Measurements from ENCODE around the gene FER. TPM values are rescaled to one million over a fixed set of nuclear protein-coding genes. Genes with fewer than 3 reads are reported as not detected.
"Not testable (repeated sequence)": the region's sequence is repeated elsewhere in the genome, so short reads cannot be mapped to it uniquely, and the experiment has no call there.

Gene FER
- total RNA-seq, 1 donor from 2014 or later = 27.2 TPM

DNA sequence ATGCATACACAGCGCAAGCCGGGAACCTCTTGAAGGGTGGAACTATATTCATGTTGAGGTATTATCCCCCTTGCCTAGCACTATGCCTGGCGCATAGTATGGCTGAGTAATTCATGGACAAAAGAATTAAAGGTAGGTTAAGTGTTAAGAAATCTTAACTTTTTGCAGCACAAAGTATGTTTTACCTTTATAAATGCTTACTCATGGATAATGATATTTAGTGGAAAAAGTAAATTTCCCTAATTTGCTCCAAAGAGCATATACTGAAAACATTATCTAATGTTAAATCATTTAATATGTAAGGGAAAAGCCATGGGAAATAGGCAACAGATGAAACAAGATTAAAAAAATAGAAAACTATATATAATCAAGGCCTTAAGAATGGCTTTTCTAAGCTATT lies 365.9 kb downstream of the FER start:
- DNase-seq (ENCODE audit: low spot score) = no peak

DNA sequence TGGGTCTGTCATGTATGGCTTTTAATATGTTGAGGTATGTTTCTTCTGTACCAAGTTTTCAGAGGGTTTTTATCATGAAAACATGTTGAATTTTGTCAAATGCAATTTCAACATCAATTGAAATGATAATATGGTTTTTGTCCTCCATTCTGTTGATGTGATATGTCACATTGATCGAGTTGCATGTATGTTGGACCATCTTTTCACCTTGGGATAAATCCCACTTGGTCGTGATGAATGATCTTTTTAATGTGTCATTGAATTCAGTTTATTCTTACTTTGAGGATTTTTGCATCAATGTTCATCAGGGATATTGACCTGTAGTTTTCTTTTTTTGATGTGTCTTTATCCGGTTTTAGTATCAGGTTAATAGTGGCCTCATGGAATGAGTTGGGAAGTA lies 373.5 kb downstream of the FER start:
- no peak for DNase-seq (ENCODE audit: low spot score)

DNA sequence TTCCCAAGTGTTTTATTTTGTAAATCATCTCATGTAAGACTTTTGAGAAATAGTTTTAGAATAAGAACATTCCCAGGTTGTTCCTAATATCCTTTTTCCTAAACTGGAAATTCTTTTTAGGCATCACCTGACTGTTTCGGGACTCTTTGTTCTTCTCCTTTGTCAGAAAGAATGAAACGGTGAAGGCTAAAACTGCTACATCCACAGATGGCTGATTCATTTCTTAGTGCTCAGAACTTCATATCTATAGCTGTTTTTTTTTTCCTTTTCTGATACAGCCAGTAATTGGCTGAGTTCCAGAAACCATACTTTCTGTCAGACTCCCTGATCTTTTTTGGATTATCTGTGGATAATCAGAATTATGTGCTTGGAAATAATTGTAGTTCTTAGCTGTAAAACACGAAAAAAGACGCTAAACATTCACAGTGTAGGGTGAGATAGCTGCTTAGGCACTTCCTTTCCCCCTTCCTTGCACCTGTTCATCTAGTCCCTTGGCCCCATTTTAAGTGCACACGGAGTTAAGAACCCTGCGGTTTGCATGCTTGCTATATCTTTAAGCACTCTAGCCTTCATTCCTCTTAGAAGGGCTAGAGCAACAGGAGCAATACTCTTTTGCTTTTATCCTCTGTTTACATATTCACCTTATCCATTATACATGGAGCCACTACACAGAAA lies 378.2 kb downstream of the FER start:
- no peak for DNase-seq (ENCODE audit: low spot score)

DNA sequence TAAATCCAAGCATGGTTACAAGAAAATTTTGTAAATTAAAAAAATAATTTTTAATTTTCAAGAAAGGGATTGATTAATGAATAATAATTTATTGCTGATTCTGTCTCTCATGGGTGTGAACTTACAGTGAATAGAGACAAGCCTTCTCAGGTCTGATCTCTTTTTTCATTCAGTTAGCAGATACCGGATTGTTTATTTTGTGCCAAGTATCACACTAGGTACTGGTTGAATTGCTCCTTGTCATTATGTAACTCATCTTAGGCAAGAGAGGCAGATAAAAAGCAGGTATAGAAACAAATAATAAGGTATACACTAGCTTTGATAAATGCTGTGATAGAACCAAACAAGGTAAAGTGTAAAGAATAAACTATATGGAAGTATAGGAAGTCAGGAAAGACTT lies 378.8 kb downstream of the FER start:
- no peak for DNase-seq (ENCODE audit: low spot score)

DNA sequence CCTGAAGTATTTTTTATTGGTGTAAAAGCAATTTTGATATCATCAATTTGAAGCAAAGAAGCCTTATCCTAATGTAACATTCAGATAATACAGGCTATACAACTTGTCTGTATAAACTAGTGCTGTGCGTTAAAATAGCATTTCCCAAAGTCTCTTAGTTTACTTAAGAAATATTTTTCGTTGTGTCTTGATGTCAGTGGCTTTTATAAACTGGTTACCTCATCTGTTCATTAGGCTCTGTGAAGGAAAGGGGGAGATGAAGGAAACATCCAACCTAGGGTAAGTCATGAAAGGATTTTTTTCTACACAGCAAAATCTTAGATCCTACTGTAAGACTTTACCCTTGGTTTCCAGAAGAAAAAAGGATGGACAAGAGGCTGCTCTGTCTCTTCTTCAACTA lies 389.2 kb downstream of the FER start:
- no peak for DNase-seq (ENCODE audit: low spot score)

DNA sequence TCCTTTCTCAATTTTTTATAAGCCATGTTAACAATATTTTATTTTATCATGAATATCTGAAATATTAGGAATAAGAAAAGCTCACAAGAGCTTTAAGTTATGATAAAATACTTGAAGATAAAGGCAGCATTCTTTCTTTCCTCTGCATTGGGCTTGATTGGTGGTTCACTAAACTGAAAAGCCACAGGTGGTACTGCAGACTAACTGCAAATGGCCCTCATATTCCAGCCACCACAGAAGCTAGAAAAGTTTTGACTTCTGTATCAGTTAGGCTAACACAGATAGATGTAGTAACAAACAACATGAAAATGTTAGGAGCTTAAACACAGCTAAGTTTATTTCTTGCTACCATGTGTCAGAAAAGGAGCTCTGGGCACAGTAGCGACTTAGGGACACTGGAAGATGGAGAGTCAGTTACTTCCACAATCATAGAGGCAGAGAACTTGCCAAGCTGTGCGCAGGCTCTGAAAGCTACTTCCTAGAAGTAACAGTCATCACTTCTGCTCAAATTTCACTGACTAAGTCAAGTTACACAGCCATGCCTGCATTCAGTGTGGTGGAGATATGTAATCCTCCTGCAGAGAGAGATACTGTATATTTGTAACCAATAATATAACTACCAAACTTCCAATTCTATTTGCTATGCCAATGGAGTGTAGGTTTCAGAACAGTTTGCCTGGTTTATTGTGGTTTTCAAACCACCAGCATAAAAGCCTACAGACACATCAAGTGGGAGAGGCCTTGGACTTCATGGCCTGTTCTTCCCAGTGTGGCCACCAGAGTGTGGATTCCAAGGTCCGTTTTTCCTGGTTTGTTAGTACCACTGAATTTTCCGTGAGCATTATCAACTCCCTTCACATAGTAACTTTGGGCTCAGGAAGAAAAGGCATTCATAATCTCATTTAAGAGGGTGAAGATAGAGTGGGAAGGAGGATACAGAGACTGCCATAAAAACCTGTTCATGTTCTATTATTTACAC lies 393.8 kb downstream of the FER start:
- no peak for DNase-seq (ENCODE audit: low spot score)

DNA sequence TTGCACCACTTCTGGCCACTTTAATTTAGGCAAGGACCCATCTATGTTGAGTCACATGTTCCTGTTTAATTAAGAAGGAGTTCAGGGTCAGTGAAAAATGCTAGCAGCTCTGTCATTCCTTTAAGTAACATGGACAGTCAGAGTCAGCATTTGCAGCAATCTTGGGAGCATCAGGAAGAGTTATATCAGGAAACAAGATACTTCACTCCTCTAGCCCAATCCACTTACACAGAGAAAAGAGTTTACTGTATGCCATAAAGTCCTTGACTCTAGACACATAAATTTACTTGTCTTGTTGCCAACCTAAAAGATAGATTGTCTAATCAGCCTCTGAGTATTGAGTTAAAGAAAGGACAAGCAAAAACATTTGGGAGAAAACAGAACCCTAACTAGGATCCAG lies 395.3 kb downstream of the FER start:
- DNase-seq (ENCODE audit: low spot score) = no peak

DNA sequence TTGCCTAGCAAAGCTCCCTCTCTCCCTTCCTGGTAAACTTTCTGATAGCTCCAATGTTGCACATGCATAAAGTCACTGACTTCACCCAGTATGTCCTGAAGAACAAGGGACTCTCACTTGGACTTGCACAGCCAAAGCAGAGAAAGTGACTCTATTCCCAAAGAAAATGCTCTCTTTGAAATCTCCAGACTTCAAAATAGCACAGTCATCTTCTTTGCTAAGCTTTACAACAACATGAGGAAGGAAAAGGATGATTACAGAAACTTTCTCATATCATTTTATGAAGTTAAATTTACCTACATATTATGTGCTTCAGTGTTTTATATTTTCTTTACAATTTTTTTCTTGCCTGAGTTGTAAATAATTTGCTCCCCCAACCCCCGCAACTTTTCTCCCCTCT lies 397.4 kb downstream of the FER start:
- no peak for DNase-seq (ENCODE audit: low spot score)

DNA sequence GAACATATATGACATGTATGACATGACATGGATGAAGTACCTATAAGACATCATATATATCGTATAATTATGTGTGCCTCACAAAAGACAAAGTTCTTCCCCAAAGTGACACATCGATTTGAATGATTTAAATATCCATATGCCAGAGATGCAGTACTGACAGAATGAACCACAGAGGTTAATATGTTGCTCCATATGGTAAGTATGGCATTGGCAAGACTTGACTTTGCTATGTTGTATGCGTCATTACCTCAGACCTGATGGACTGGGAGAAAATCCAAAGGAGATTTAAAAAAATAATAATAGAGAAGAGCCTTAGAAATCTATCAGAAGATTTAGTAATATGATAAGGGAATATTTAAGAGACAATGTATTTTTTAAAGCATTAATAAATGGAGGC lies 398.9 kb downstream of the FER start:
- no peak for DNase-seq (ENCODE audit: low spot score)

DNA sequence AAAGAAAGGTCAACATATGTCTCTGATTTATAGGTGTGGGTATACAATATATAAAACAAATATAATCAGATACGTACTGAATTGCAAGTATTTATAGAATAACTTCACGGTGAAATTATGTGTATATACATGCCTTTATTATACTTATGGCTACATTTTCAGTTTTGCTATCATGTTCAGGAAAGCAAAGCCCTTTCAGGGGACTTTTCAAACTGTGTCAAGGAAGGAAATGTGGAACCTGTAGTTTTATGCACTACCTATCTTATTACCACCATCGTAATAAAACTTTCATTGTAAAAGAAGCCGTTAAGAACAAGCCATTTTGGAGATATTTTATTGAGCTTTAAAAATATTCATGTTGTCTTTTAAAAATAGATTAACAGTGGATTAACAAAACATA lies 404.9 kb downstream of the FER start:
- DNase-seq (ENCODE audit: low spot score) = no peak

DNA sequence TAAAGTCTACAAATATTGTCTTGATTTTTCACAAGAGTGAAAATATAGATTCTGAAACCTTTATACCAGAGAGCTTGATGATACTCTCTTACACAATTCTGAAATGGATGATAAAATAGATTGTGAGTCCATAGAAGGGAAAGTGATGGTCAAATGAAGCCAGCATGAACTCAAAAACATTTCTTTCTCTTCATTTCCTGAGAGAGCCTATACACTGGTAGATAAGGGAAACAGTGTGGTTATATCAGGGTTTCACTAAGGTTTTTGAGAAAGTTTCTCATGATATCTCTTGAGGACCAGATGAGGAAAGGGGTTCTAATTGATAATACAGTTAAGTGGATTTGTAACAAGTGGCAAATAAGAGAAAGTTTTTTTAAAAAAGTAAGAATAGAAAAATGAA lies 407.9 kb downstream of the FER start:
- no peak for DNase-seq (ENCODE audit: low spot score)

DNA sequence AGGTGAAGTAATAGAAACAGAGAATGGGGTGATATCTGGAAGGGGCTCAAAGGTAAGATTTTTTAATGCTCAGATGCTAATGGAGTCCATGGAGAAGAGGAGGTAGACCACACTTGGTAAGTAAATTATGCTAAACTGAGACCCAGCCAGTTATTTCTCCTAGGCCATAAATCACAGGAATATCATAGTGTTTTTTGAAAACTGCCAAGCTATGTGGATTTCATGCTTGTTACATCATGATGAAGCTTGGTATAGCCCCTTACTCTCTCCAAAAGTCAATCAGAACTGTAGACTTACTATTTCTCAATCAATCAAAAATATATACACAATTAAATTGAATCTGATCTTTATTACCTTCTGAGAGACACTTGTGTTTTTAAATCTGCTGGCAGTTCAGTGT lies 409.2 kb downstream of the FER start:
- DNase-seq (ENCODE audit: low spot score) = no peak

DNA sequence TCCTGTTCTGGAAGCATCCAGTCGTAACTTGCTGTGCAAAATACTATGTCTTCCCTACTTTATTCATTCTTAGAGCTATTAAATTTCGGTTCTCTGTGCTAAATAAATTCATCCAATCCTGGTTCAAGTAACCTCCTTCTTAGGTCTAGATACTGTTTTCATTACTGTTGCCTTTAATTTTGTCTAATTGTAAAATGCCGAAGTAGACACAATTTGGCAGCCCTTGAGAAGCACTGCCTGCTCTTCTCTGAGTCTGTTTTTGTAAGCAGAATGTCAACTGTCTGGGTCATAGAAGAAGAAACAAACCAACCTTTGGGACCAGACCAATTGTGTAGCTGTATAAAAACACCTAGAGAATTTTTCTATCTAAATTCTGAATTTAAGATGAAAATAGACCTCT lies 412.8 kb downstream of the FER start:
- no peak for DNase-seq (ENCODE audit: low spot score)

DNA sequence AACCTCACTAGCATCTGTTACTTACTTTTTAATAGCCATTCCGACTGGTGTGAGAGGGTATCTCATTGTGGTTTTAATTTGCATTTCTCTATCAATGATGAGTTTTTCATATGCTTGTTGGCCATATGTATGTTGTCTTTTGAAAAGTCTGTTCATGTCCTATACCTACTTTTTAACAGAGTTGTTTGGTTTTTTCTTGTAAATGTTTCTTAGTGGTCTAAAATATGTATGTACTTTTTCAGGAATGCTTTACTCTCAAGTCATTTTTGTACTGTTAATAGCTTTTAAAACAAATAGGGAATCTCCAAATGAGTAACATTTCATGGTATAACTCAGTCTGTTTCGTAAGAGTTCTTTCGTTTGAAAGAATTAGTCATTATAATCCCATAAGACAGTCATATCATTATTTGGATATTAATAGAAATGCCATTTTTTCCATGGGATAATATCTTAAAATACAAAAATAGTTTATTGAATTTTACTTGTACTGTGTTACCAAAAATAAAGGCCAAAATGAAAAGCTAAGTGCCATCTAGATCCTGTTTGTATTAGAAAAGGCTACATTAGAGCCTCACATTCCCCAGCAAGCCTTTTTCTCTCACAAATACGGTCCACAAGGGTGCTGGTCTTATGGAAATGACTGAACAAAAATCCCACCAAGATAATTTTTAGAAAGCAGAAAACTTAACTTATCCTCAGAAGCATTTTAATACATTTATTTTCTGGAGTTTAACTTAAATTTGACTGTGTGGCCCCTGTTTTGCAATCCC lies 414.4 kb downstream of the FER start:
- DNase-seq (ENCODE audit: low spot score) = no peak

DNA sequence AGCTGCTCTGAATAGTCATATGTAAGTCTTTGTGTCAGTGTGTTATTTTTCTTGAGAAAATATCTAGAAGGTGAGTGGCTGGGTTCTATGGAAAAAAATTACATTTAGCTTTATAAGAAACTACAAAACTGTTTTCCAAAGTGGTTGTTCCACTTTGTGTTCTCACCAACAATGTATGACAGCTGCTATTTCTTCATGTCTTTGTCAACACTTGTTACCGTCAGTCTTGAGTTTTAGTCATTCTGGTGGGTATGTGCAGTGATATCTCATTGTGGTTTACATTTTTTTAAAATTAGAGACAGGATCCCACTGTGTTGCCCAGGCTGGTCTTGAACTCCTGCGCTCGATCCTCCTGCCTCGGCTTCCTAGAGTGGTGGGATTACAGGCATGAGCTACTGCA lies 415.6 kb downstream of the FER start:
- DNase-seq (ENCODE audit: low spot score) = no peak

DNA sequence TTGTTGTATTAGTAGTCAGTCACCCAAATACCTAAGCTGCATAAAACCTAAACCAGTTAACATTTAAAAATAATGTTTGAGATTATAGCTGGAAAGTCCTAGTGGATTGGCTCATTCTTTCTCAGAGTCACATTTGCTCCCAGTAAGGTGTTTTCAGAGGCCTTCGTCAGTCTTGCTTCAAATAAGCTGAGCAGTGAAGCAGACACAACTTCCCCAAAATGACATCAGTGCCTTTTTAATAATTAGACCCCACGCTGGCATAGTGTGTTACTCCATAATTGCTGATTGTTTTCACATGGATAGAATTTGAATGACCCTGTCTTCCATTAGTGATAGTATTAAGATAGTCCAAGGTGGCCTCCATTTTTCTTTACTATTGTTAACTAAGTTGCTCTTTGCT lies 416.3 kb downstream of the FER start:
- DNase-seq (ENCODE audit: low spot score) = no peak

DNA sequence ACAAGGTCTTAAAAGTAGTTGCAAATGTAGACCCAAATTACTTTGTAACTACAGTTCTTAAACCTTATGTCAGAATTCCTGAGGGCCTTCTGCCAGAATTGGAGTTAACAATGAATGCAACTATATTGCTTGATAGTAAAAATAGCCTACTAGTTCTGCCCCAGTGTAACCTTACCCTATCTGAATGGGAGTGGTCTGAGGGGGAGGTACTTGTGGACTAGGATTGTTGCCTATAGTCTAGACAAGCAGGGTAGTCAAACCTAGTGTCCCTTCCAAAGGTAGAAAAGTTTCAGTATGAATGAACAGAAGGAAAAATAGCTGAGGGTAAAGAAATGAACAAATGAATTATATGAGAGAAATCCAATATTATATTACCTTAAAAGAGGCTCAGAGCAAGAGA lies 419.9 kb downstream of the FER start:
- no peak for DNase-seq (ENCODE audit: low spot score)

DNA sequence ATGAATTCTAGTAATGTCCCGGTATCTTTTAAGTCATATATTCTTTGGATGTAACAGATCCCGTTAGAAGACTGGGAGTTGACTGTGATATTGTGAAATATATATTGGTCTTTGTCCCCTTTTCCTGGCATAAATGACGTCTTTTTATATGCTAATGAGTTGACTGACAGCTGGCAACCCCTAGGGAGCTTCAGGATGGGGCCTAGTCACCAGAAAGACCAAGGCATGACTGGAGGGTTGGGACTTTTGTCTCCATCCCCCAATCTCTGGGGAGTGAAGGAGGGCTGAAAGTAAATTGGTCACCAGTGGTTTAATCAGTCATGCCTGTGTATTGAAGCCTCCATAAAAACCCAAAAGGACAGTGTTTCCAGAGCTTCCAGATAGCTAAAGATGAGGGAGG lies 420.5 kb downstream of the FER start:
- DNase-seq (ENCODE audit: low spot score) = no peak

DNA sequence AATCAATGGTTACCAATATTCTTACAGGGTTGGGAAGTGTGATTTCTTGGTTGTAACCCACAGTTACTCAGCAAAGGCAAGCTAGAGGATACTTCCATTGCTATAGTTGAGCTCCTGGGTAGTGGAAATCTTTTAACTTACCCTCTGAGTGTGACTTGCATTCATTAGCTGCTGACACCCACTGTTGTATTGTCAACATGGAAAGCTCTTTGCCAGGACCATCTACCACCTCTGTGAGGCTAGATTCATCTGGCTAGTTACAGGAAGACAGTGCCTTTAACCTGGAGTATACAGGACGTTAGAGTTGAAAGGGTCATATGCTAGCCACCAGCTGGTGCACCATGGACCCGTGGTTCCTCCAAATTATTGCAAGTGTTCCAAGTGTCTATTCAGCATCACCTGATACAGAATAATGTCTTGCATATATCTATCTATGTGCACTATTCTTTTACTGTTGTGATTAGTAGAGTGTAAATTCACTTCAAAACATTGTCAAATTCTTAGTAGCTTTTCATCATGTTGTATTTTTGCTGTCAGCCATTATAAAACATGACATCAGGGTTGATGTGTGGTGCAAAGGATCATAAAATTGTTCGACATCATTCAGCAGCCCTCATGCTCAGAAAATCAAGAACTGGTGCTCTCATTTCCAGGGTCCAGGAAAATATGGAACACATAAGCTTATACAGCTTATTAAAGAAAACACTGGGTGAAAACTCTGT lies 423.1 kb downstream of the FER start:
- DNase-seq (ENCODE audit: low spot score) = no peak

DNA sequence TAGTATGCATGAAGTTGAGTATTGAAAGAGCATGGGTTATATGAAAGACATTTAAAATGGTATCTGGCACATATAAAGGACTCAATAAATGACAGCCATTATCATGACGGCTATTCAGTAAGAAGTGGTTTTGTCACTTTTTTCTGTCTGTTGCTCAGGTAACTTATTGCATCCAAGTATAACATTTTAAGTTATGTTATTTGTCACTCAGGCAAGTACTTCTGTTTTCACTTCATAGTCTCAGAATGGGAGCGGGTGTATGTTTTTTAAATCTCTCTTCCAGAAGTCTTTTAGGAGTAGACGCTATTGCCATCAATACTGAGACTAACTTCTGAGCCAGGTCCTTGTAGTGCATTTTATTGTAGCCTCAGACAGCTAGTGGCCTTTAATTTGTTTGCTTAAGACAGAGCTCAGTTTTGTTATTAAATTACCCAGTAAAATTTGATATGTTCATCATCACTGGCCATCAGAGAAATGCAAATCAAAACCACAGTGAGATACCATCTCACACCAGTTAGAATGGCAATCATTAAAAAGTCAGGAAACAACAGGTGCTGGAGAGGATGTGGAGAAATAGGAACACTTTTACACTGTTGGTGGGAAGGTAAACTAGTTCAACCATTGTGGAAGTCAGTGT lies 423.9 kb downstream of the FER start:
- DNase-seq (ENCODE audit: low spot score) = not testable (repeated sequence)

Measured in umbilical cord (tissue), 2 donors.